Liver (tissue), 9 donors: ENCODE results near the gene EAF1. TPM values are rescaled to one million over a fixed set of nuclear protein-coding genes. Genes with fewer than 3 reads are reported as not detected.

Experiments used
- DNase-seq: peaks from one replicate; pipeline ENCODE4 v3.0.0-alpha.2; 2017; ENCODE audit warnings: low spot score
- H3K27ac ChIP-seq, 2 donors: one replicate each; pipeline ENCODE4 v1.7.0; 2013; ENCODE audit warnings: inconsistent platforms in 2 of 2, low read length in 2 of 2, control low read depth in 1 of 2, low read depth in 1 of 2, mild to moderate bottlenecking in 1 of 2
- H3K27me3 ChIP-seq, 4 donors: one replicate each; pipeline versions ENCODE4 v1.6.1 to v1.7.0; 2013; ENCODE audit warnings: low read length in 3 of 4, inconsistent platforms in 1 of 4, mild to moderate bottlenecking in 1 of 4, moderate library complexity in 1 of 4; ENCODE audit not compliant: control insufficient read depth in 4 of 4, insufficient read depth in 4 of 4
- H3K36me3 ChIP-seq, 4 donors: one replicate each; pipeline versions ENCODE4 v1.6.1 to v1.7.0; 2013; ENCODE audit warnings: low read length in 3 of 4, mild to moderate bottlenecking in 3 of 4, low read depth in 1 of 4, moderate library complexity in 1 of 4; ENCODE audit not compliant: control insufficient read depth in 4 of 4, insufficient read depth in 3 of 4
- H3K4me1 ChIP-seq, 4 donors: one replicate each; pipeline versions ENCODE4 v1.6.1 to v1.7.0; 2013; ENCODE audit warnings: low read length in 3 of 4, mild to moderate bottlenecking in 3 of 4, moderate library complexity in 1 of 4; ENCODE audit not compliant: control insufficient read depth in 4 of 4, insufficient read depth in 4 of 4
- H3K4me3 ChIP-seq, 3 donors: one replicate each; pipeline versions ENCODE4 v1.6.1 to v1.7.0; 2013; ENCODE audit warnings: low read length in 3 of 3, control low read depth in 1 of 3, low read depth in 1 of 3, mild to moderate bottlenecking in 1 of 3
- H3K9ac ChIP-seq, 2 donors: one replicate each; pipeline ENCODE4 v1.7.0; 2013; ENCODE audit warnings: low read length in 2 of 2, mild to moderate bottlenecking in 2 of 2, moderate library complexity in 2 of 2, control low read depth in 1 of 2, low read depth in 1 of 2
- H3K9me3 ChIP-seq, 4 donors: one replicate each; pipeline versions ENCODE4 v1.6.1 to v1.7.0; 2013; ENCODE audit warnings: low read length in 3 of 4; ENCODE audit not compliant: control insufficient read depth in 4 of 4
- CTCF ChIP-seq: fragments of 150-350 bp; IDR thresholded peaks from 2 replicates; pipeline ENCODE4 v1.5.1; 2017; ENCODE audit warnings: improper control_type of control experiment, low read depth, low read length; ENCODE audit not compliant: missing input control
- EGR1 ChIP-seq, 2 donors: IDR thresholded peaks; 2 replicates each; pipeline ENCODE4 v1.6.1; 2016 to 2018; ENCODE audit warnings: antibody characterized with exemption in 2 of 2, low read depth in 2 of 2
- FOXA1 ChIP-seq: IDR thresholded peaks from 2 replicates; pipeline ENCODE4 v1.6.1; 2016; ENCODE audit warnings: antibody characterized with exemption
- FOXA2 ChIP-seq: IDR thresholded peaks from 2 replicates; pipeline ENCODE4 v1.6.1; 2016; ENCODE audit warnings: antibody characterized with exemption
- HNF4A ChIP-seq, 2 donors: conservative IDR thresholded peaks; 2 replicates each; pipeline ENCODE4 v1.6.1; 2016; ENCODE audit warnings: antibody characterized with exemption in 2 of 2, mild to moderate bottlenecking in 2 of 2
- HNF4G ChIP-seq: IDR thresholded peaks from 2 replicates; pipeline ENCODE4 v1.6.1; 2016; ENCODE audit warnings: antibody characterized with exemption
- JUND ChIP-seq, 2 donors: IDR thresholded peaks; 2 replicates each; pipeline ENCODE4 v1.6.1; 2016; ENCODE audit warnings: antibody characterized with exemption in 2 of 2
- MAX ChIP-seq: IDR thresholded peaks from 2 replicates; pipeline ENCODE4 v1.6.1; 2016; ENCODE audit warnings: antibody characterized with exemption
- NR2F2 ChIP-seq: IDR thresholded peaks from 2 replicates; pipeline ENCODE4 v1.6.1; 2016; ENCODE audit warnings: antibody characterized with exemption
- RAD21 ChIP-seq, 2 donors: IDR thresholded peaks; 2 replicates each; pipeline ENCODE4 v1.6.1; 2016; ENCODE audit warnings: antibody characterized with exemption in 2 of 2, mild to moderate bottlenecking in 2 of 2
- REST ChIP-seq: IDR thresholded peaks from 2 replicates; pipeline ENCODE4 v1.6.1; 2016; ENCODE audit warnings: antibody characterized with exemption, mild to moderate bottlenecking
- RXRA ChIP-seq, 2 donors: IDR thresholded peaks; 2 replicates each; pipeline ENCODE4 v1.6.1; 2017 to 2018; ENCODE audit warnings: antibody characterized with exemption in 2 of 2, mild to moderate bottlenecking in 1 of 2
- SP1 ChIP-seq: IDR thresholded peaks from 2 replicates; pipeline ENCODE4 v1.6.1; 2018; ENCODE audit warnings: antibody characterized with exemption, mild to moderate bottlenecking
- TAF1 ChIP-seq: conservative IDR thresholded peaks from 2 replicates; pipeline ENCODE4 v1.6.1; 2016; ENCODE audit warnings: antibody characterized with exemption, mild to moderate bottlenecking
- WGBS: extraction: QIAGEN DNeasy Blood & Tissue Kit; methylation state at CpG from one replicate; pipeline ENCODE4 v1.1.7; 2013; 5-methylcytosine and 5-hydroxymethylcytosine counted together
- polyA plus RNA-seq, 2 donors: library from polyadenylated mRNA; stranded (reverse) in 1 of 2; unstranded in 1 of 2; fragments of 200-250 nt in 1 of 2; fragments of >200 nt in 1 of 2; fragmentation: Nextera tagmentation in 1 of 2; extraction: Ambion mirVana in 1 of 2; gene quantifications; one replicate each; pipeline versions ENCODE4 v1.2.1 to v1.2.3, GENCODE V29; 2013 to 2015
- total RNA-seq, 2 donors: library from RNA; depleted of rRNA; stranded (reverse); fragments of >200 nt; gene quantifications; one replicate each; pipeline ENCODE4 v1.2.3, GENCODE V29; 2014
- donor health status: healthy.
- donor health status: healthy.
- donor health status: healthy.
- donor health status: healthy.
- donor health status: healthy.

The EAF1 gene
- total and polyA plus RNA-seq, 4 donors, result 4.6 to 15.0 (median 11.4) TPM

GRCh38 chr3:15403495-15403894 lies 23.9 kb upstream of the EAF1 start:
- no peak overlapping the region for H3K9ac ChIP-seq
- no peak overlapping the region for H3K27ac ChIP-seq
- TF ChIP-seq CTCF (no peak), EGR1 (IDR thresholded peaks at IDR 0.05; ENCODE audit: low read depth in 2 of 2) (no peak), NR2F2 (no peak), FOXA2 (no peak), RAD21 (IDR thresholded peaks at IDR 0.05) (no peak), SP1 (no peak)
- no peaks in the 10 kb centered on the region for H3K4me1 ChIP-seq
- 78% methylated on average over 3 of the region's 3 CpGs for WGBS
- H3K4me3 ChIP-seq, result no peak overlapping the region
- DNase-seq, result no peak
- no peaks in the 10 kb centered on the region for H3K27me3 ChIP-seq
- peaks cover 0 to 7% (median 0%) of the 10 kb centered on the region in 4 donors for H3K36me3 ChIP-seq
- no peaks in the 10 kb centered on the region for H3K9me3 ChIP-seq

- Histone ChIP-seq H3K4me3 (no peak overlapping the region), H3K36me3 (peaks cover 0 to 7% (median 0%) of the 10 kb centered on the region in 4 donors), H3K27me3 (no peaks in the 10 kb centered on the region), H3K4me1 (peaks cover 0 to 4% (median 3%) of the 10 kb centered on the region in 4 donors), H3K9me3 (no peaks in the 10 kb centered on the region), H3K9ac (no peak overlapping the region), H3K27ac (no peak overlapping the region)
- 94% methylated on average over 3 of the region's 3 CpGs for WGBS
- DNase-seq, result no peak
- TF ChIP-seq MAX, result no peak
- no peak for TF ChIP-seq HNF4A (conservative IDR thresholded peaks at IDR 0.05)
- no peak for TF ChIP-seq HNF4G
- no peak for TF ChIP-seq TAF1
- TF ChIP-seq REST, result no peak
- no peak for TF ChIP-seq SP1
Observed at GRCh38 chr3:15403965-15404364, 23.4 kb upstream of the EAF1 start.

- Histone ChIP-seq H3K36me3 (peaks cover 0 to 7% (median 0%) of the 10 kb centered on the region in 4 donors), H3K9me3 (no peaks in the 10 kb centered on the region), H3K27me3 (no peaks in the 10 kb centered on the region), H3K4me1 (peaks cover 0 to 10% (median 4%) of the 10 kb centered on the region in 4 donors), H3K27ac (no peak overlapping the region), H3K4me3 (no peak overlapping the region), H3K9ac (no peak overlapping the region)
- no peak for DNase-seq
- WGBS, result 89% methylated on average over 1 of the region's 1 CpG
- no peak for TF ChIP-seq RXRA (IDR thresholded peaks at IDR 0.05)
- no peak for TF ChIP-seq JUND (IDR thresholded peaks at IDR 0.05)
- TF ChIP-seq CTCF, result no peak
- no peak for TF ChIP-seq EGR1 (IDR thresholded peaks at IDR 0.05; ENCODE audit: low read depth in 2 of 2)
- no peak for TF ChIP-seq HNF4G
- no peak for TF ChIP-seq FOXA1
- TF ChIP-seq REST, result no peak
Observed at GRCh38 chr3:15404767-15405166, 22.6 kb upstream of the EAF1 start.
